GM21529 (cell line): Measurements from ENCODE around the gene RAB20.
"Not testable (repeated sequence)": the region's sequence is repeated elsewhere in the genome, so short reads cannot be mapped to it uniquely, and the experiment has no call there.

Source experiments
- ATAC-seq: cut with Tn5 transposase; IDR thresholded peaks from one replicate; pipeline ENCODE4 v1.9.1; 2021; ENCODE audit not compliant: unreplicated experiment

Gene RAB20

GRCh38 chr13:110561344-110562035 lies at the start of gene RAB20:
Gene RAB20 (minus strand): TSS chr13:110561722. CDS start chr13:110561519, 203 bp downstream.
- peak; percentile 78 for ATAC-seq

- peak; percentile 50 for ATAC-seq
Observed at GRCh38 chr13:110610955-110611595, 49.6 kb upstream of the RAB20 start.

- ATAC-seq = no peak
Observed at GRCh38 chr13:110607675-110608224, 46.2 kb upstream of the RAB20 start.

GRCh38 chr13:110606281-110606680 lies 44.8 kb upstream of the RAB20 start:
- ATAC-seq = not testable (repeated sequence)

GRCh38 chr13:110605132-110605531 lies 43.6 kb upstream of the RAB20 start:
- ATAC-seq = no peak

GRCh38 chr13:110600980-110601379 lies 39.5 kb upstream of the RAB20 start:
- no peak for ATAC-seq

GRCh38 chr13:110600261-110600819 lies 38.8 kb upstream of the RAB20 start:
- no peak for ATAC-seq

- no peak for ATAC-seq
Observed at GRCh38 chr13:110597041-110597689, 35.6 kb upstream of the RAB20 start.

- peak; percentile 95 for ATAC-seq
Observed at GRCh38 chr13:110593430-110594130, 32.1 kb upstream of the RAB20 start.

GRCh38 chr13:110592665-110593064 lies 31.1 kb upstream of the RAB20 start:
- no peak for ATAC-seq

GRCh38 chr13:110590577-110590976 lies 29.1 kb upstream of the RAB20 start:
- no peak for ATAC-seq

GRCh38 chr13:110589793-110590390 lies 28.4 kb upstream of the RAB20 start:
- ATAC-seq = no peak

GRCh38 chr13:110583178-110583865 lies 21.8 kb upstream of the RAB20 start:
- no peak for ATAC-seq

- no peak for ATAC-seq
Observed at GRCh38 chr13:110582421-110582954, 21.0 kb upstream of the RAB20 start.

GRCh38 chr13:110581506-110582185 lies 20.1 kb upstream of the RAB20 start:
- no peak for ATAC-seq

GRCh38 chr13:110580800-110581199 lies 19.3 kb upstream of the RAB20 start:
- no peak for ATAC-seq

GRCh38 chr13:110578363-110578762 lies 16.8 kb upstream of the RAB20 start:
- no peak for ATAC-seq

GRCh38 chr13:110576736-110577476 lies 15.4 kb upstream of the RAB20 start:
- ATAC-seq = no peak

GRCh38 chr13:110576070-110576394 lies 14.5 kb upstream of the RAB20 start:
- peak; percentile 10 for ATAC-seq
